Activated CD8-positive, alpha-beta T cell treated with anti-CD3 and anti-CD28 coated beads for 36 hours (primary cell): ENCODE results near the gene TMEM214. TPM values are rescaled to one million over a fixed set of nuclear protein-coding genes. Genes with fewer than 3 reads are reported as not detected.

Source experiments
- ATAC-seq: fragments of 200-7000 bp; cut with Tn5 transposase; one replicate; pipeline ENCODE4 v1.10.0; 2021; ENCODE audit warnings: mild to moderate bottlenecking, moderate library complexity
- CTCF ChIA-PET: fragments of 350-600 bp; sonication (Branson Sonifier 250); formaldehyde crosslinking; loops from one replicate; lab custom pipeline; 2021; ENCODE audit warnings: antibody characterized with exemption; lab: Charles Lee
- POLR2A ChIA-PET: fragments of 350-600 bp; sonication (Branson Sonifier 250); formaldehyde crosslinking; loops from one replicate; lab custom pipeline; 2021; ENCODE audit warnings: antibody characterized with exemption; lab: Charles Lee
- DNase-seq: peaks from one replicate; pipeline ENCODE4 v3.0.0-alpha.2; 2020
- H3K27ac Mint-ChIP-seq: one replicate; pipeline ENCODE4 v1.8.0; 2021; ENCODE audit warnings: mild to moderate bottlenecking, mixed read lengths
- H3K27me3 Mint-ChIP-seq: one replicate; pipeline ENCODE4 v1.8.0; 2021; ENCODE audit warnings: mixed read lengths
- H3K36me3 Mint-ChIP-seq: one replicate; pipeline ENCODE4 v1.8.0; 2021; ENCODE audit warnings: low read depth, mixed read lengths
- H3K4me1 Mint-ChIP-seq: one replicate; pipeline ENCODE4 v1.8.0; 2021; ENCODE audit warnings: low read depth, mixed read lengths
- H3K4me3 Mint-ChIP-seq: one replicate; pipeline ENCODE4 v1.8.0; 2021; ENCODE audit warnings: mild to moderate bottlenecking, moderate library complexity, mixed read lengths
- H3K9me3 Mint-ChIP-seq: one replicate; pipeline ENCODE4 v1.8.0; 2021; ENCODE audit warnings: mixed read lengths
- intact Hi-C: fragments of 100-400 bp; cut with micrococcal nuclease; formaldehyde crosslinking; loops from one replicate; pipeline ENCODE4 v1.10.0; 2022
- total RNA-seq, 2 experiments: library from RNA; stranded (reverse); gene quantifications; one replicate each; pipeline ENCODE4 v1.2.3, GENCODE V29; 2021
- TF ChIP-seq, protein P1 (sequence below): fragments of 200-600 bp; IDR thresholded peaks from one replicate; pipeline ENCODE4 v1.8.0; 2022; ENCODE audit warnings: antibody characterized with exemption, mild to moderate bottlenecking

Gene TMEM214
- total RNA-seq, 2 experiments from 2014 or later, result 54.1 to 58.9 TPM

DNA sequence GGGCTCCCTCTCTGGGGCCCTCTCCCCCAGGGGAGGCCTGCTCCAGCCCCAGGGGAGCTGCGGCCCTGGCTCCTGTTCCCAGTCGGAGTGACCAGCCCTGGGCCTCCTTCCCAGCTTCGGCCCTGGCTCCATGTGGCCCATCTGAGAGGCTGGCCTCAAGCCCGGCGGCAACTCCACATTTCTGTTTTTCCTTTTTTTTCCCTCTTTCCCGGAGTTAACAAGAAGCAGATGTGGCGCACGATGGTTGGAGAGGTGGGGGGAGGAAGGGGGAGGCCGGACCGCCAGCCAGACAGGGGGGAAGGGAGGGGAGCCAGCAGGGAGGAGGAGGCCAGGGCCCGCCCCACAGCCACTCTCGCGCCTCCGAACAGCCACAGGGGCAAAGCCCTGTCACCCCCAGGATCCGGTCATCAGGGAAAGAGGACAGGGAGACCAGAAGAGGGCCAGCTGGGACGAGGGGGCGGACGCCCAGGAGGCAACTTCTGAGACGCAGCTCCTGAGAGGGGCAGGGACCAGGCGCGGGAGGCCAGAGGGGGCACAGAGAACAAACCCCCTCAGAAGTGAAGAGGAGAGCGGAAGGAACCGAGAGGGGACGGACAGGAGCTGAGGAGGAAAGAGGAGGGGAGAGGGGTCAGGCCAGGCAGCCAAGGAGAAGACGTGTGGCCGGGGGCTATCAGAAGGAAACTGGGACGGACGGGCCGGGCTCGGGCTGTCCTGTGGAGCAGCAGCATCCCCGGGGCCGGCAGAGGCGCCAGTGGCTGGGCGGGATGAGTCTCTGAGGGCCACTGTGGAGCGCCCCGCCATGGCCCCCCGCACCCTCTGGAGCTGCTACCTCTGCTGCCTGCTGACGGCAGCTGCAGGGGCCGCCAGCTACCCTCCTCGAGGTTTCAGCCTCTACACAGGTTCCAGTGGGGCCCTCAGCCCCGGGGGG, 45.8 kb downstream of the TMEM214 start, which contains the start of gene EMILIN1:
Gene EMILIN1 (plus strand): TSS at position 349 of the 928 bp plus-strand sequence. CDS start 451 bp downstream, at position 800.
- Mint-ChIP-seq H3K9me3 (no peaks in the 10 kb centered on the region), H3K27ac (peak within 1 kb of the TSS; percentile 48), H3K36me3 (no peaks in the 10 kb centered on the region), H3K4me3 (no peak within 1 kb of the TSS), H3K27me3 (no peaks in the 10 kb centered on the region), H3K4me1 (peaks cover 47% of the 10 kb centered on the region)
- DNase-seq (no peak), ATAC-seq (no peak)
- CTCF ChIA-PET, result no interaction called here
- TF ChIP-seq, protein P1, sequence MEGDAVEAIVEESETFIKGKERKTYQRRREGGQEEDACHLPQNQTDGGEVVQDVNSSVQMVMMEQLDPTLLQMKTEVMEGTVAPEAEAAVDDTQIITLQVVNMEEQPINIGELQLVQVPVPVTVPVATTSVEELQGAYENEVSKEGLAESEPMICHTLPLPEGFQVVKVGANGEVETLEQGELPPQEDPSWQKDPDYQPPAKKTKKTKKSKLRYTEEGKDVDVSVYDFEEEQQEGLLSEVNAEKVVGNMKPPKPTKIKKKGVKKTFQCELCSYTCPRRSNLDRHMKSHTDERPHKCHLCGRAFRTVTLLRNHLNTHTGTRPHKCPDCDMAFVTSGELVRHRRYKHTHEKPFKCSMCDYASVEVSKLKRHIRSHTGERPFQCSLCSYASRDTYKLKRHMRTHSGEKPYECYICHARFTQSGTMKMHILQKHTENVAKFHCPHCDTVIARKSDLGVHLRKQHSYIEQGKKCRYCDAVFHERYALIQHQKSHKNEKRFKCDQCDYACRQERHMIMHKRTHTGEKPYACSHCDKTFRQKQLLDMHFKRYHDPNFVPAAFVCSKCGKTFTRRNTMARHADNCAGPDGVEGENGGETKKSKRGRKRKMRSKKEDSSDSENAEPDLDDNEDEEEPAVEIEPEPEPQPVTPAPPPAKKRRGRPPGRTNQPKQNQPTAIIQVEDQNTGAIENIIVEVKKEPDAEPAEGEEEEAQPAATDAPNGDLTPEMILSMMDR, result no peak
- intact Hi-C loops, result no loop called here
- POLR2A ChIA-PET, result interaction anchor here (1.0 to 1.8 kb wide), 2 partner anchors 7 to 28 kb away, joined by 5 read pairs; partner anchors contain the start of gene AGBL5

DNA sequence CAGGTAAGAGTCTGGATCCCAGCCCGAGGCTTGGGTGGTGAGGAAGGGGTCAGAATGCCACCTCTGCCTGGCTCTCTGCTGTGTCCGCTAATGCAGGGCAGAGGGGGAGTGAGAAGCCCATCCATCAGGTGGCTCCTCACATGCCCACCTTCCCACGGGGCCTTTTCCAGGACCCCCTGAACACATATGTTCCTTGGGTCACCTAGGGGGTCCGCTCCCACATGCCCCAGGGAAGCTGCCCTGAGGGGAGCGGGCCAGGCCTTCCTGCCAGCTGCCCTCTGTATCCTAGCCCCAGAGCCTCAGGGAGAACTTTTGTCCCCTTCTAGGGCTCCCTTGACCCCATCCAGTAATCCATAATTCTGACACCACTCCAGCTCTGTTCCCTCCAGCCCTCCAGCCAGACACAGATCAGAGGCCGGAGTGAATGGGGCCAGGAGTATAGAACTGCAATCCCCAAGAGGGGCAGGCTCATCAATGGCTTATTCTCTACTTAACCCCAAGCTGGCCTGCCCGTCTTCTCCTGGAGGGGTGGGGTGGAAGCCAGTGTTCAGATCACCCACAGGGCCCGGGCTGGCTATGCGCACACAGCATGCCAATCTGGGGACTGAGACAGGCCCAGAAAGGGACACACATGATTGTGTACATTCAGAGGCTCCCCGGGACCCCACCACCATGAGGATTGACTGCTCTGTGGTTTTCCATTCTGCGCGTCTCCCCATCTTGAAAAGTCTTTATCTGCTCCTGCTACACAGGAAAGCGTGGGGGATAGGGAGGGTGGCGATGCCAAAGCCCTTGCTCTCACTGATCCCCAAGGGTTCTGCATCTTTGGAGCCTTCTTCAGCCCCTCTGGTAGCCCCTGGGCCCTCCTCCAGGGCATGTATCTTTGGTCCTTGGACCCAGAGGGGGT, 46.7 kb downstream of the TMEM214 start:
- POLR2A ChIA-PET, result interaction anchor here (0.6 to 1.0 kb wide), 2 partner anchors 29 kb away, joined by 3 to 5 read pairs; partner anchors contain the start of gene AGBL5
- ATAC-seq, result no peak
- TF ChIP-seq, protein P1, result no peak
- peak overlapping the region; percentile 97 for H3K27ac Mint-ChIP-seq
- H3K4me1 Mint-ChIP-seq, result peaks cover 38% of the 10 kb centered on the region
- no peaks in the 10 kb centered on the region for H3K27me3 Mint-ChIP-seq
- H3K9me3 Mint-ChIP-seq, result no peaks in the 10 kb centered on the region
- no peak overlapping the region for H3K4me3 Mint-ChIP-seq
- intact Hi-C loops, result no loop called here
- DNase-seq, result no peak
- H3K36me3 Mint-ChIP-seq, result no peaks in the 10 kb centered on the region
- CTCF ChIA-PET, result interaction anchor here (1.7 to 4.1 kb wide), 2 partner anchors 7 to 55 kb away, joined by 6 to 26 read pairs; partner anchors contain the start of genes OST4 and PREB

DNA sequence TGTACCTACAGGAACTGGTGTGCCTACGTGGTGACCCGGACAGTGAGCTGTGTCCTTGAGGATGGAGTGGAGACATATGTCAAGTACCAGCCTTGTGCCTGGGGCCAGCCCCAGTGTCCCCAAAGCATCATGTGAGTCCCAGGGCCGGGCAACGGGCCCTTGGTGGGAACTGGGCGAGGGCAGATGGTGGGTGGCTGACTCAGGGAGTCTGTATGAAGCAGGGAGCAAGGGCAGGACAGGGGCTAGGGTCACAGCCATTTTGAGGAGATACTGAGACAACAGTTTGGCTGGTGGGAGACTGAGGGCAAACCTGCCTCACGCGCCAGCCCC, 47.3 kb downstream of the TMEM214 start:
- ChIA-PET CTCF (interaction anchor here (0.6 to 4.1 kb wide), 3 partner anchors 8 to 518 kb away, joined by 3 to 26 read pairs (median 6); partner anchors contain the start of genes OST4 and PREB), POLR2A (interaction anchor here (0.6 to 6.1 kb wide), 2 partner anchors 7 to 29 kb away, joined by 3 to 40 read pairs; partner anchors contain the start of gene OST4)
- peak overlapping the region; percentile 97 for H3K27ac Mint-ChIP-seq
- H3K36me3 Mint-ChIP-seq, result no peaks in the 10 kb centered on the region
- no peaks in the 10 kb centered on the region for H3K9me3 Mint-ChIP-seq
- intact Hi-C loops, result no loop called here
- no peaks in the 10 kb centered on the region for H3K27me3 Mint-ChIP-seq
- TF ChIP-seq, protein P1, result no peak
- ATAC-seq (no peak), DNase-seq (no peak)
- H3K4me1 Mint-ChIP-seq, result peaks cover 35% of the 10 kb centered on the region
- peak overlapping the region; percentile 29 for H3K4me3 Mint-ChIP-seq

DNA sequence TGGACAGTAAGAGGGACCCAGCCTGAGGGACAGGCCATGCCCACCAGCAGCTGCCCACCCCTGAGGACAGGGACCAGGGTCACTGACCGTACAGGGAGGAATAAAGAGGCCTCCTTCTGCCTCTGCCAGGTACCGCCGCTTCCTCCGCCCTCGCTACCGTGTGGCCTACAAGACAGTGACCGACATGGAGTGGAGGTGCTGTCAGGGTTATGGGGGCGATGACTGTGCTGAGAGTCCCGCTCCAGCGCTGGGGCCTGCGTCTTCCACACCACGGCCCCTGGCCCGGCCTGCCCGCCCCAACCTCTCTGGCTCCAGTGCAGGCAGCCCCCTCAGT, 47.8 kb downstream of the TMEM214 start:
- ChIA-PET CTCF (interaction anchor here (0.6 to 4.1 kb wide), 8 partner anchors 8 to 518 kb away, joined by 3 to 26 read pairs (median 3); partner anchors contain the start of genes AGBL5, OST4 and PREB), POLR2A (interaction anchor here (1.0 to 6.1 kb wide), 4 partner anchors 7 to 137 kb away, joined by 3 to 40 read pairs (median 5); partner anchors contain the start of genes CAD and OST4)
- DNase-seq (no peak), ATAC-seq (no peak)
- H3K27ac Mint-ChIP-seq, result peak overlapping the region; percentile 97
- intact Hi-C loops, result no loop called here
- no peaks in the 10 kb centered on the region for H3K9me3 Mint-ChIP-seq
- peak overlapping the region; percentile 64 for H3K4me3 Mint-ChIP-seq
- TF ChIP-seq, protein P1, result no peak
- H3K4me1 Mint-ChIP-seq, result peaks cover 34% of the 10 kb centered on the region
- H3K36me3 Mint-ChIP-seq, result no peaks in the 10 kb centered on the region
- H3K27me3 Mint-ChIP-seq, result no peaks in the 10 kb centered on the region
